H1 (cell line): Measurements from ENCODE around the gene MPRIP.

Source experiments
- ATF2 ChIP-seq: IDR thresholded peaks from 2 replicates; pipeline ENCODE4 v1.6.1; 2012; ENCODE audit warnings: low read length, inconsistent platforms
- BRCA1 ChIP-seq: IDR thresholded peaks from 2 replicates; pipeline ENCODE4 v1.6.1; 2012; ENCODE audit warnings: low read depth, low read length, improper control_type of control experiment
- CBX8 ChIP-seq: fragments of 300-800, 300-1000 bp; sonication (generic); IDR thresholded peaks from 2 replicates; pipeline ENCODE4 v1.7.1; 2016; ENCODE audit warnings: low read depth, low read length, borderline replicate concordance
- CTCF ChIP-seq, 3 experiments: IDR thresholded peaks; 1 replicate in 2 of 3; 2 replicates in 1 of 3; pipeline versions ENCODE4 v1.5.1 to v1.6.1; 2011; ENCODE audit warnings: low read length in 3 of 3, mild to moderate bottlenecking in 3 of 3, inconsistent platforms in 2 of 3, low read depth in 1 of 3, moderate library complexity in 1 of 3; ENCODE audit not compliant: insufficient read depth in 1 of 3; ENCODE audit errors: control extremely low read depth in 1 of 3
- MAFK ChIP-seq: IDR thresholded peaks from 2 replicates; pipeline ENCODE4 v1.6.1; 2012; ENCODE audit warnings: low read depth, mild to moderate bottlenecking, improper control_type of control experiment, low read length
- POLR2A ChIP-seq, 2 experiments: IDR thresholded peaks; 1 replicate in 1 of 2; 2 replicates in 1 of 2; pipeline ENCODE4 v1.6.1; 2011; ENCODE audit warnings: low read depth in 2 of 2, low read length in 2 of 2, mild to moderate bottlenecking in 2 of 2; ENCODE audit errors: control extremely low read depth in 1 of 2
- RAD21 ChIP-seq, 2 experiments: IDR thresholded peaks in 1 of 2; conservative IDR thresholded peaks in 1 of 2; 2 replicates each; pipeline ENCODE4 v1.6.1; 2011; ENCODE audit warnings: low read depth in 2 of 2, low read length in 2 of 2, improper control_type of control experiment in 1 of 2, inconsistent platforms in 1 of 2, mild to moderate bottlenecking in 1 of 2, moderate library complexity in 1 of 2

- TF ChIP-seq CTCF (IDR thresholded peaks at IDR 0.05; ENCODE audit: control extremely low read depth in 1 of 3, insufficient read depth in 1 of 3, low read depth in 1 of 3, low read length in 3 of 3) (no peak), POLR2A (IDR thresholded peaks at IDR 0.05; ENCODE audit: control extremely low read depth in 1 of 2, low read depth in 2 of 2, low read length in 2 of 2) (no peak), CBX8 (no peak), RAD21 (IDR thresholded peaks at IDR 0.05 in 1 of 2, conservative IDR thresholded peaks at IDR 0.05 in 1 of 2; ENCODE audit: low read depth in 2 of 2, low read length in 2 of 2) (no peak), MAFK (no peak), ATF2 (no peak), BRCA1 (no peak)
Measured at GRCh38 chr17:17201271-17201670, 159.0 kb downstream of the MPRIP start.
